Fibroblast of skin of left biceps (primary cell): ENCODE measurements around the gene SLC44A4.
"Not testable (repeated sequence)": the region's sequence is repeated elsewhere in the genome, so short reads cannot be mapped to it uniquely, and the experiment has no call there.

Experiments used
- DNase-seq, 2 experiments: peaks; one replicate each; pipeline ENCODE4 v3.0.0-alpha.2; 2013; ENCODE audit warnings: low read depth in 2 of 2

Gene SLC44A4

DNA sequence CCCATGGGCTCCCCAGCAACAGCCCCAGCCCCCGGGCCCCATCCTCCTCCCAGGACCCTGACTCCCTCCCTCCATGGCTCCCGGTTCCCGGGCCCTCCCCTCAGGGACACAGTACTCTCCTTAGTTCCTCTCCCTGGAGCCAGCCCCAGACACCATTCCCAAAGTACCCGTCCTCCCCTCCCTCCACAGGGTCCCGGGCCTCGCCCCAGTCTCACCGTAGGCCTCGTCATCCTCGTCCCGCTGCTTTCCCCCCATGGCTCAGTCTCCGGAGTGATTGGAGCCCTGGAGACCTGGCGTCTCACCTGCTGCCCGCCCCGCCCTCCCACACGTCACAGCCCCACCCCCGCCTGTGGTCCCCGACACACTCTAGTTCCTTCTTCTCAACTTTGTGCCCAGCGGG lies at the start of gene SLC44A4:
SLC44A4 (minus strand) TSS at position 272 of the 400 bp plus-strand sequence; CDS start at position 255, 17 bp downstream.
- DNase-seq = no peak

DNA sequence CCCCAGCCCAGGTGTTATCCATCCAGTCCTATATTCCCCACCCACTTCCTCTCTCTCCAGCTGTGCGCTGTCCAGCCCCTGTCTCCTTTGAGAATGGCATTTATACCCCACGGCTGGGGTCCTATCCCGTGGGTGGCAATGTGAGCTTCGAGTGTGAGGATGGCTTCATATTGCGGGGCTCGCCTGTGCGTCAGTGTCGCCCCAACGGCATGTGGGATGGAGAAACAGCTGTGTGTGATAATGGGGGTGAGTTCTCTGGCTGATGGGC lies 49.8 kb upstream of the SLC44A4 start:
- DNase-seq = no peak

DNA sequence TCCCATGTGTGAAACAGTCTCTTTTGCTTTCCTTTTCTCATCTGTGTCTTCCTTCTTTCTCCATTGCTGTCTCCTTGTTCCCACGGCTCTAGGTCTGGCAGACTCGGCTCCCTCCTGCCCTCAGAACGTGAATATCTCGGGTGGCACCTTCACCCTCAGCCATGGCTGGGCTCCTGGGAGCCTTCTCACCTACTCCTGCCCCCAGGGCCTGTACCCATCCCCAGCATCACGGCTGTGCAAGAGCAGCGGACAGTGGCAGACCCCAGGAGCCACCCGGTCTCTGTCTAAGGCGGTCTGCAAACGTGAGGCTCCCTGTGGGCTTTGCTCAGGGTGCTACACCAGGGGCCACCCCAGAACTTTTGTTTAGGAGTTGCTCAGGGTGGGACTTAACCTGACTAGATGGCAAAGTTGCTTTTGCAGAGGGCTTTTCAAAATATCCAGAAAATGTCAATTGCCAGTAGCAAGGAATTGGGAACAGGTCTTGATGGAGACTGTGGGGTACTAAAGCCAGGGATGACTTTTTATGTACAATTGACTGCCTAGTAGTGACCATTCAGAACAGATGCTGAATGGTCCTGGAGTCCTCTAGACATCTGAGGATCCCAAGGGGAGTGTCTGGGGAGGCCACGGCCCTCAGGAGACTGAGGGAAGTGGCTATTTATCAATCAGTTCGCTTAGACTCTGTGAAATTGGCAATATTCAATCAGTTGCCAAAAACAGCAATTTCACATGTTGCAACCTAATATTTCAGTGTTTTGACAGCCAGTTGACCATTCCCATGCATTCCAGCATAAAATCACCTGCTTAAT lies 49.3 kb upstream of the SLC44A4 start:
- DNase-seq = no peak

DNA sequence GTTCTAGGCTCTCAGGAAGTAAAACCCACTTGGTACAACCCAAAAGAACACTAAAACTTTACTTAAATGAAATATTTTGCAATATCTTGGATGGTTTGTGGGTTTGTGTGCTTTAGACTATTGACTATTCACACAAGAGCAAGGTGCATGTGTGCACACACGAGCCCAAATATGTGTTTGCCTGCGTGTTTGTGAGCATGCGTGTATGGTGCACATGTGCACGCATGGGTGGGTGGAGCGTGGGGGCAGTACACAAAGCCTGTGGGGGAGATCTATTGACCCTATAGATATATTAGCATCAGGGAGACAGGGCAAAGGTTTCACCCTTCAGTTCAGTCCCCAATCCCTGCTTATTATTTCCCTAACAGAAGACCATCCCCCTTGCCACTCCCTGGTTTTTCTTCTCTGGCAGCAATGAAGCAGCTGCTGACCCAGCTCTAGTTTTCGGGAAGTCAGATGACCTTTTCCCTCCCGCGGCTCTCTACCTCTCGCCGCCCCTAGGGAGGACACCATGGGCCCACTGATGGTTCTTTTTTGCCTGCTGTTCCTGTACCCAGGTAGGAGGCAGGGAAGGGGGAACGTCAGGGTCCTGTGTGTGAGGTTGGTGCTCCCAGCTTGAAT lies 48.6 kb upstream of the SLC44A4 start, which contains the start of gene C2:
C2 (plus strand) TSS at position 476 of the 621 bp plus-strand sequence; CDS start at position 512, 36 bp downstream.
- DNase-seq = no peak

DNA sequence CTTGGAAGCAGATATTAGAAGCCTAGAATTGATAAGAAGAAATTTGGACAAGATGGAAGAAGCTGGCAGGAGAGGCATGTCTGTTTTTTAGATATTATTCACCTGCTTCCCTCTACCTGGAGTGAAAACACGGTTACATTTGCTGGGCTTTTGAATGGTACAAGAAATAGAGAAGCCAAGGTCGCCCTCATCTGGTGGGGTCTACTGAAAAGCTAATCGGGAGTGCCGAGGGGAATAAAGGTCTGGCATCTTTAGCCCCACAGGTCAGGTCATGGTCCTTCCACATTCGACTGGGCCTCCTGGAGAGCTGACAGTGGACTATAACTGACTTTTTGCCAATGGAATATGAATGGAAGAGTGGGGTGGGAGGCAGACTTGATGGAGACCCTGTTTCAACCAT lies 44.1 kb upstream of the SLC44A4 start:
- DNase-seq = no peak

DNA sequence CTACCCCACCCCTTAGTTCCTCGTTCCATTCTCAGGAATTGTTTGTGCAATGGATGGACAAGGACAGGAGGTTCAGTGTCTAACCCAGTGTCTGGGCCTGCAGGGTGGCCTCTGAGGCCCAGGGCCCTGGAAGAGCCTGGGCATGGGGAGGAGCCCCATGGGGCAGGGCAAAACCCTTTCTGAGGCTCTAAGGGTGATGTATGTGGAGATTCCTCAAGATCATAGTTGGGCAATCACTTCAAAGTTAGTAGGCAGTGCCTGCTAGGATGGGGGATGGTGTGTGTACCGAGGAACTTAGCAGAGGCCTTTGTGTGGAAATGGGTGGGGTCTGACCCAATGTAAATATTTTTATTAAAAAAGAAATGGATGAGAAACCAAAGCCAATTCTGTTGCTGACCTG lies 42.0 kb upstream of the SLC44A4 start:
- no peak for DNase-seq

DNA sequence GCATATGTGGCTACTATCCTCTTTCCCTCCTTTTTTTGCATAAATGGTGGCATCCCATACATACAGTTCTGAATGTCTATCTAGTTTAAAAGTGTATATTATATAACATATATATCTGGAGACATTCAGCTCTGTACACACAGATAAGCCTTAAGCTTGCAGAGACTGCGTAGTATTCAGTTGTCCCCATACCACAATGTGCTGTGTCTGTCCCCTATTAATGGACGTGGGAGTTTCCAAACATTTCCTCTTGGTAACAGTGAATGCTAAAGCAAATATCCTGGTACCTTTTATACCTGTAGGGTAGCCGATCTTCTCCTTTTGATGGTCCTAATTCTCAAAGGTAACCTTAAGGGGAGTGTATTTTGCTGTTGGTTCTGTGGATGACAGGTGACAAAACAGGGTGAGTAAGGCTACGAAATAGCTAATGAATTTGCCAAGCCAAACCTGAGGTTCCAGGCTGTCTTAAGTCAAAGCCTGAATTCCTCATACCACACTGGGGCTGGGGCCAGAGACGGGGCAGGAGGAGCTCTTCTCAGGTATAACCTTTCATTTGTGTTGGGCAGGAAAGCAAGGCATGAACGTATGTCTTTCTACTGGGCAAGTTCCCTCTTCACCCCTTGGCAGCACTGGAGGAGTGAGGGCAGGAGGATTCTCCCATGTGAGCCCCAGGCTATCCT lies 41.0 kb upstream of the SLC44A4 start:
- no peak for DNase-seq

DNA sequence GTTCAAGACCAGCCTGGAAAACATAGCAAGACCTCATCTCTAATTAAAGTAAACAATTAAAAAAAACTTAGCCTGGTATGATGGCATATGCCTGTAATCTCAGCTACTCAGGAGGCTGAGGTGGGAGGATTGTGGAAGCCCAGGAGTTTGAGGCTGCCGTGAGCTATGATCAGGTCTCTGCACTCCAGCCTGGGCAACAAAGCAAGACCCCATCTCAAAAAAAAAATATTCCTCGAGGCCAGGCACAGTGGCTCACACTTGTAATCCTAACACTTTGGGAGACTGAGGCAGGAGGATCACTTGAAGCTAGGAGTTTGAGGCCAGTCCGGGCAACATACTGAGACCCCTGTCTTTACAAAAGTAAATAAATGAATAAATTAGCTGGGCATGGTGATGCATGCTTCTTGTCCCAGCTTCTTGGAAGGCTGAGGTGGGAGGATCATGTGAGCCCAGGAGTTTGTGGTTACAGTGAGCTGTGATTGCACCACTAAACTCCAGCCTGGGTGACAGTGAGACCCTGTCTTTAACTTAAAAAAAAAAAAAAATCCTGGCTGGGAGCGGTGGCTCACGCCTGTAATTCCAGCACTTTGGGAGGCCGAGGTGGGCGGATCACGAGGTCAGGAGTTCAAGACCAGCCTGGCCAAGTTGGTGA lies 39.4 kb upstream of the SLC44A4 start:
- DNase-seq = no peak

DNA sequence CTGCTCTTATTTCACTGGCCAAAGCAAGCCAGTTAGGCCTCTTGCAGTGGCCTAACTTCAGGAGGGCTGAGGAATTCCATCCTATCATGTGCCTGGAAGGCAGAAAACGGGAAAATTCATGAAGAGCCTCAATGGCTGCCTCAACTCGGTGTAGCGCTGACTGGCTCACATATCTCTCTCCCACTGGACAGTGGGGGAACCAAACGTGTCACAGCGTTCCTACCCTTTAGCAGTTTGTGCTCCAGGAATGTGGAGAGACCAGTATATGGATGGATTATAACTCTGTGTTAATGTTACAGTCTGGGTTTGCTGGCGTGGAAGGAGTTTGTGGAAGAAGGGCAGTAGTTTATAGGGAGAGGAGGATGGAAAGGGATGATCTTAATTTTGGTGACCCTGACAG lies 37.0 kb upstream of the SLC44A4 start:
- no peak for DNase-seq

DNA sequence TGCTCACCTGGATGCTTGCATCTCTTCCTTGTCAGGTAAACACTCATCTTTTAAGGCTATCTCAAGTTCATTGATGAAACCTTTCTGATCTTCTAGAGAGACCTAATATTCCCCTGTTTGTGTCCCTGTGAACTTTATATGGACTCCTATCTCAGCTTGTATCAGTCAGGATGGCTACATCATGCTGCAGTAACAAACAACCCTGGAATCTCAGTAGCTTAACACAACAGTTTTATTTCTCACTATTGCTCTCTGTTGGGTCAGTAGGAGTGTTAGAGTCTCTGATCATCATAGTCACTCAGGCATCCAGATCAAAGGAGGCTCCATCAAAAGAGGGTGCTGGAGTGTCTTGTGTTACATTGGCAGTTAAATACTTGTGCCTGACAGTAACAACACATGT lies 36.6 kb upstream of the SLC44A4 start:
- no peak for DNase-seq

DNA sequence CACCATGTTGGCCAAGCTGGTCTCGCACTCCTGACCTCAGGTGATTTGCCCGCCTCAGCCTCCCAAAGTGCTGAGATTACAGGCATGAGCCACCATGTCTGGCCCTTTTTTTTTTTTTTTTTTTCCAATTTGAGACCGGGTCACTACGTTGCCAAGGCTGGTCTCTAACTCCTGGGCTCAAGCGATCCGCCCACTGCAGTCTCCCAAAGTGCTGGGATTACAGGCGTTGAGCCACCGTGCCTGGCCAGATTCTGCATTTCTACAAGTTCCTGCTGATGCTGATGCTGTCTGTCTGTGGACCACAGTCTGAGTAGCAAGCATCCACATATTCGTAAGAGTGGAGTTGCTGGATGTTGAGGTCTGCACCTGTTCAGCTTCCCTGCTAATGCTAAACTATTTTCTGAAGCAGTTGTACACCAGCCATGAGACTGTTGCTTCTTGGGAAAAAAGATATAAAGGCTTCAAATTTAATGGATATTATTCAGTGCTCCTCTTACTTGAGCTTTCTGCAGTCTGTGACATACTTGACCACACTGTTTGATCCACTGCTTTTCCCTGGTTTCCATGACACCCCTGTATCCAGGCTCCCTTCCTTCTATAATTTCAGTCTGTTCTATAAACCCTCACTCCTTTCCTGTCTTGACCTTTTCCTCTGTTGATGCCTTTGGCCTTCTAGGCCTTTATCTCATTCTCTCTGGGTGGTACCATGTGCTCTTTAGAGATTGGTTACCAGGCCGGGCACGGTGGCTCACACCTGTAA lies 33.2 kb upstream of the SLC44A4 start:
- DNase-seq = no peak

DNA sequence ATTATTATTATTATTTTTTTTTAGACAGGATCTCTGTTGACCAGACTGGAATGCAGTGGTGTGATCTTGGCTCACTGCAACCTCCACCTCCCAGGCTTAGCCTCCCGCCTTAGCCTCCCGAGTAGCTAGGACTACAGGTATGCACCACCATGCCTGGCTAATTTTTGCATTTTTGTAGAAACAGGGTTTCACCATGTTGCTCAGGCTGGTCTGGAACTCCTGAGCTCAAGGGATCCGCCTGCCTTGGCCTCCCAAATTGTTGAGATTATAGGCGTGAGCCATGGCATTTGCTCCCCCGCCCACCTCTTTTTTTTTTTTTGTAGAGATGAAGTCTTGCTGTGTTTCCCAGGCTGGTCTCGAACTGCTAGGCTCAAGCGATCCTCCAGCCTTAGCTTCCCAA lies 30.5 kb upstream of the SLC44A4 start:
- DNase-seq = not testable (repeated sequence)

DNA sequence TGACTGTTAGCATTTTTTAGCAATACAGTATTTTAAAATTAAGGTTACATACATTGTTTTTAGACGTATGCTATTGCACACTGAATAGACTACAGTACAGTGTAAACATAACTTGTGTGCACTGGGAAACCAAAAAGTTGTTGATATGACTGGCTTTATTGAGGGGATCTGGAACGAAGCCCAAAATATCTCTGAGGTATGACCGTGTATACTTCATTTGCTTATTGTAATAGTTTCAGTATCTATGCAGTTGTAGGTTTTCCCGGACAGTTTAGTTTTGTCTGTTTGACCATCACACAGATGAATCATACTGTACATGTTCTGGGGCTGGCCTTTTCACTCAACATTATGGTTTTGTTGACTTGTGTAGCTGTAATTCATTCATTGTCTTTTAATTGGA lies 30.0 kb upstream of the SLC44A4 start:
- DNase-seq = no peak

DNA sequence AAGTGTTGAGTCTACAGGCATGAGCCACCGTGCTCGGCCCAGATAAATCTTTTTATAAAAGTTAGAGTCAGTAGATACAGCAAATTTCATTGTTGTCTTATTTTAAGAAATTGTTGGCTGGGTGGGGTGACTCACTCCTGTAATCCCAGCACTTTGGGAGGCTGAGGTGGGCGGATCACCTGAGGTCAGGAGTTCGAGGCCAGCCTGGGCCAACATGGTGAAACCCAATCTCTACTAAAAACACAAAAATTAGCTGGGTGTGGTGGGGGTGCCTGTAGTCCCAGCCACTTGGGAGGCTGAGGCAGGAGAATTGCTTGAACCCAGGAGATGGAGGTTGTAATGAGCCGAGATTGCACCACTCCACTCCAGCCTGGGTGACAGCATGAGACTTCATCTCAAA lies 29.5 kb upstream of the SLC44A4 start:
- not testable (repeated sequence) for DNase-seq

DNA sequence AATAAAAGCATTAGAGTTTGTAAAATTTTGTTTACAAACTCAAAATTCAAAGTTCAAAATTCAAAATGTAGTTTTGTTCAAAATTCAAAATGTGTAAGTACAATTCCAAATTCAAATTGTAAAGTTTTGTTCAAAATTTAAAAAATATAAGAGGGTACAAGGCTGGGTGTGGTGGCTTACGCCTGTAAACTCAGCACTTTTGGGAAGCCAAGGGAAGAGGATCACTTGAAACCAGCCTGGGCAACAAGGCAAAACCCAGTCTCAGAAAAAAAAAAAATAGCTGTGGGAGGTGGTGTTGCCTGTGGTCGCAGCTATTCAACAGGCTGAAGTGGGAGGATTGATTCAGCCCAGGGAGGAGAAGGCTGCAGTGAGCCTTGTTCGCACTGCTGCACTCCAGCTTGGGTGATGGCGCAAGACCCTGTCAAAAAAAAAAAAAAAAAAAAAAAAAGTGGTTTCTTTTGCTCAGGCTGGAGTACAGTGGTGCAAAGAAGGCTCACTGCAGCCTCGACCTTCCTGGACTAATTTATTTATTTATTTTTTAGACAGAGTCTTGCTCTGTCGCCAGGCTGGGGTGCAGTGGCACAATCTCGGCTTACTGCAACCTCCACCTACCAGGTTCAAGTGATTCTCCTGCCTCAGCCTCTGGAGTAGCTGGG lies 28.5 kb upstream of the SLC44A4 start:
- DNase-seq = peak; percentile 55

DNA sequence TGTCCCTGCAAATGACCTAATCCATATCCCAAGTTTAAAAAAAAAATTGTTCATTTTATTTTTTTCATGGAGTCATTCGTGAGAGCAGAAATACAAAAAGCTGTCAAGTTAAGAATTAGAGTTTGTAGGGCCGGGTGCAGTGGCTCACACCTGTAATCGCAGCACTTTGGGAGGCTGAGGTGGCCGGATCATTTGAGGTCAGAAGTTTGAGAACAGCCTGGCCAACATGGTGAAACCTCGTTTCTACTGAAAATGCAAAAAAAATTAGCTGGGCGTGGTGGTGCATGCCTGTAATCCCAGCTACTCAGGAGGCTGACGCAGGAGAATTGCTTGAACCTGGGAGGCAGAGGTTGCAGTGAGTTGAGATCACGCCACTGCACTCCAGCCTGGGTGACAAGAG lies 27.9 kb upstream of the SLC44A4 start:
- not testable (repeated sequence) for DNase-seq

DNA sequence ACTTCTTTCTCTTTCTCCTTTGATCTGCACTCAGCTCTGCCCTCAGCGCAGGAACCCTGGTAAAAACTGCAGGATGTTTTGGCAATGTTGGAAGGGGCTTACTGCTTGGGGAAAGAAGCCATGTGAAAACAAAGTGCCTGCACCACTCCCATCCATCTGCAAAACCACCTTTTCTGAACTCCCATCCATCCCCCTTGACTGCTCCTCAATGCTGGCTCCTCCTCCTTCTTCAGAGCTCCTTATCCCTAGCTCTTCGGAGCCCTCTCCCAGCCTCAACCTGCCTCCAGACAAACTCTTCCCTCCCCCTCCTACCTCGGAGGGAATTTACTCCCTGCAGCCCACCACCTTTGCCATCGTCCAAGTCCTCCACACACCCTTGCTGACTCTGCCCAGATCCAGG lies 27.3 kb upstream of the SLC44A4 start:
- no peak for DNase-seq

DNA sequence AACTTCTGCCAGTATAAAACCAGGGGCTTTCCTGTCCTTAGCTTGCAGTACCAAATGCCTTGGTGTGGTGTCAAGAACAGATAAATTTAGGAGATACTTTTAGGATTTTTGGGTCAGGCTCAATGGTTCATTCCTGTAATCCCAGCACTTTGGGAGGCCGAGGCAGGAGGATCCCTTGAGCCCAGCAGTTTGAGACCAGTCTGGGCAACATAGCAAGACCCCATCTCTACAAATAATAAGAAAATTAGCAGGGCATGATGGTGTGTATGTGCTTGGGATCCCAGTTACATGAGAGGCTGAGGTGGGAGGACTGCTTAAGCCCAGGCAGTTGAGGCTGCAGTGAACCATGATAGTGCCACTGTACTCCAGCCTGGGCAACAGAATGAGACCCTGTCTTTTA lies 26.2 kb upstream of the SLC44A4 start:
- no peak for DNase-seq

DNA sequence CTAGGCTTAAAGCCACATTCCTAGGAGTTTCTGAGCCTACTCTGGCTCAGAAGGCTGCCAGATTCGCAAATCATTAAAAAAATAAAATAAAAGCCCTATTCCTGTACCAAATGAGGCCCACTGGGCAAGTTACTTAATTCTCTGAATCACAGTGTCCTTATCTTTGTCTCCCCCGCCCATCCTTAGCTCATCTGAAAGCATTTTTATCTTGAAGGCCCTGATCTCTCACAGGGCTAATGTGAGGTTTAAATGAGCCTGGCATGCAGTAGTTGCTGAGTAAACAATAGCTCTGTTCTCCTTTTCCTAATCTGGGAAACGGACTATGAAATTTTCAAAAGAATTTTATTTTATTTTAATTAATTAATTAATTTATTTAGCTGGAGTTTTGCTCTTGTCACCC lies 25.2 kb upstream of the SLC44A4 start:
- no peak for DNase-seq

DNA sequence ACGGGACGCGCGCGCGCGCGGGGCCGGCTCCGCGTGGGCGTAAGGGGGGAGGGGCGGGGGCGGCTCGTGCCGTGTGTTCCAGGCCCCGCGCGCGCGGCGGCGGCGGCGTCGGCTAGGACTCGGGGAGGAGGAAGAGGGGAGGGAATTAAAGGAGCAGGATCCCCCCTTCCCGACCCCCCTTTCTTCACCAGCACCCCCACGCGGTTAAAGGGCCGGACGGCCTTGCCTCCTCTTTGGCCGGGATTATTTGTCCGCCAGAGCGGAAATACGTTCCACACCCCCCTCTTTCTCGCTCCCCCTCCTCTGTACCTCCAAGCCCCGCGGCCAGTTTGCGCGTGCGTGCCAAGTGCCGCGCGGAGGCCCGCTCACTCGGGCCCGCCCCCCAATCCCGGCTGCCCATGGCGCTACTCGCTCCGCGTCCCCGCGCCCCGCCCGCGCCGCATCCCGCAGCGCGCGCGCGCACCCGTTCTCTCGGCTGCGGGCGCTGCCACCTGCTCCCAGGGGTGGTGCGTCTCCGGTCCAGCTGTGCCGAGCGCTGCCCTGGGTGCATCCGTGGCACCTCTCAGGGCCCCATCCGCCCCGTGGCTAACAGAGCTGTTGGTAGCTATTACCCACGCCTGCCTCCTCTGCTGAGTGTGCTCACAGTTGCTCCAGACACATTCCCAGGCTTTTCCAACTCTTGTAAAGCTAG lies 23.3 kb upstream of the SLC44A4 start, which contains the start of gene ZBTB12:
ZBTB12 (minus strand) TSS at position 134 of the 691 bp plus-strand sequence. CDS start 781 bp downstream, outside the sequence.
- DNase-seq = peak; percentile 95
